Esophagus squamous epithelium (tissue), 4 donors: Measurements from ENCODE around the gene ARPC5.

ENCODE experiments used
- CTCF ChIP-seq, 6 experiments: fragments of 450-650 bp in 4 of 6; fragments of 200-600 bp in 2 of 6; sonication (generic) in 2 of 6; IDR thresholded peaks; one replicate each; pipeline ENCODE4 v1.5.1; 2016 to 2019; ENCODE audit warnings: antibody characterized with exemption in 6 of 6, mild to moderate bottlenecking in 4 of 6, moderate library complexity in 4 of 6
- POLR2A ChIP-seq, 4 donors: fragments of 450-650 bp; IDR thresholded peaks; one replicate each; pipeline ENCODE4 v1.6.1; 2017; ENCODE audit warnings: antibody characterized with exemption in 4 of 4, mild to moderate bottlenecking in 4 of 4, moderate library complexity in 3 of 4

GRCh38 chr1:183609313-183609712 lies 26.3 kb downstream of the ARPC5 start:
- TF ChIP-seq CTCF (IDR thresholded peaks at IDR 0.05) (peak in 5 of 6 experiments; percentile 43 to 74 (median 53)), POLR2A (IDR thresholded peaks at IDR 0.05) (no peak)
